Endothelial cell of umbilical vein (primary cell): ENCODE measurements around the gene WIPI1. TPM values are rescaled to one million over a fixed set of nuclear protein-coding genes. Genes with fewer than 3 reads are reported as not detected.

ENCODE experiments used
- BruUV-seq: library from RNA; stranded (reverse); fragments of 400-500 nt; replicated peaks from 2 replicates; lab custom pipeline; 2021; lab: Mats Ljungman, UMichigan
- CTCF ChIA-PET: fragments of 300-600, 350-600 bp; sonication (Branson Sonifier 250); formaldehyde crosslinking; loops from one replicate; lab custom pipeline; 2021; ENCODE audit warnings: antibody characterized with exemption, inconsistent platforms; lab: Charles Lee
- POLR2A ChIA-PET: fragments of 300-600, 350-600 bp; sonication (Branson Sonifier 250); formaldehyde crosslinking; loops from one replicate; lab custom pipeline; 2021; ENCODE audit warnings: antibody characterized with exemption, inconsistent platforms; lab: Charles Lee
- DNase-seq: peaks from one replicate; pipeline ENCODE4 v3.0.0-alpha.2; 2011; ENCODE audit warnings: low read depth, low spot score
- FAIRE-seq: peaks from 2 replicates; lab custom pipeline; 2011; peaks lifted over from hg19 to GRCh38; lab: Jason Lieb, UNC
- H2AFZ ChIP-seq: 2 replicates; pipeline ENCODE4 v1.6.0; 2012; ENCODE audit warnings: low read depth, low read length, control low read depth, inconsistent platforms
- H3K27ac ChIP-seq: 2 replicates; pipeline ENCODE4 v1.5.1; 2011; ENCODE audit warnings: low read depth, mild to moderate bottlenecking, control low read depth, low read length, moderate library complexity; ENCODE audit not compliant: insufficient read depth
- H3K27me3 ChIP-seq, 2 experiments: 2 replicates each; pipeline versions ENCODE4 v1.6.0 to v1.6.1; 2011; ENCODE audit warnings: low read length in 2 of 2, mixed read lengths in 1 of 2; ENCODE audit not compliant: control insufficient read depth in 2 of 2, insufficient read depth in 2 of 2
- H3K36me3 ChIP-seq, 2 experiments: 2 replicates in 1 of 2; 3 replicates in 1 of 2; pipeline ENCODE4 v1.5.1; 2011; ENCODE audit warnings: low read length in 2 of 2, mild to moderate bottlenecking in 1 of 2, moderate library complexity in 1 of 2; ENCODE audit not compliant: control insufficient read depth in 2 of 2, insufficient read depth in 2 of 2; ENCODE audit errors: extremely low read depth in 1 of 2
- H3K4me1 ChIP-seq: 3 replicates; pipeline ENCODE4 v1.5.1; 2011; ENCODE audit warnings: mild to moderate bottlenecking, low read length; ENCODE audit not compliant: control insufficient read depth, insufficient read depth; ENCODE audit errors: extremely low read depth
- H3K4me2 ChIP-seq: 2 replicates; pipeline ENCODE4 v1.6.1; 2011; ENCODE audit warnings: low read length, control low read depth, mixed read lengths; ENCODE audit not compliant: insufficient read depth
- H3K4me3 ChIP-seq, 3 experiments: fragments of 200-600 bp in 1 of 3; sonication (generic), shearing (Covaris generic) in 1 of 3; replicated peaks in 1 of 3; 2 replicates each; pipeline ENCODE4 v1.5.1; 2011 to 2016; ENCODE audit warnings: control low read depth in 3 of 3, low read length in 3 of 3, mild to moderate bottlenecking in 2 of 3, inconsistent platforms in 1 of 3, low read depth in 1 of 3, moderate library complexity in 1 of 3; ENCODE audit not compliant: insufficient read depth in 1 of 3
- H3K79me2 ChIP-seq: 2 replicates; pipeline ENCODE4 v1.6.0; 2012; ENCODE audit warnings: low read length, inconsistent platforms; ENCODE audit not compliant: control insufficient read depth, insufficient read depth
- H3K9ac ChIP-seq: replicated peaks from 2 replicates; pipeline ENCODE3; 2011; ENCODE audit warnings: low read length, control low read depth; ENCODE audit not compliant: insufficient read depth; ENCODE audit errors: extremely low read depth
- H3K9me1 ChIP-seq: replicated peaks from 3 replicates; pipeline ENCODE4 v1.6.0; 2011; ENCODE audit warnings: mild to moderate bottlenecking, low read length; ENCODE audit not compliant: control insufficient read depth, insufficient read depth; ENCODE audit errors: extremely low read depth
- H3K9me3 ChIP-seq: replicated peaks from 2 replicates; pipeline ENCODE4 v1.5.1; 2012; ENCODE audit warnings: low read length, inconsistent platforms; ENCODE audit not compliant: control insufficient read depth, insufficient read depth
- H4K20me1 ChIP-seq: replicated peaks from 2 replicates; pipeline ENCODE3; 2011; ENCODE audit warnings: mild to moderate bottlenecking, low read length; ENCODE audit not compliant: control insufficient read depth, insufficient read depth; ENCODE audit errors: extremely low read depth
- CTCF ChIP-seq, 2 donors: IDR thresholded peaks; 1 replicate in 1 of 2; 2 replicates in 1 of 2; pipeline ENCODE4 v1.5.1; 2011; ENCODE audit warnings: low read length in 2 of 2, mild to moderate bottlenecking in 2 of 2, moderate library complexity in 2 of 2, control low read depth in 1 of 2, inconsistent platforms in 1 of 2, low read depth in 1 of 2; ENCODE audit not compliant: insufficient read depth in 1 of 2; ENCODE audit errors: extremely low read depth in 1 of 2
- EZH2 ChIP-seq: IDR thresholded peaks from 2 replicates; pipeline ENCODE4 v1.6.1; 2012; ENCODE audit warnings: borderline replicate concordance, low read depth, mild to moderate bottlenecking, moderate library complexity, low read length, inconsistent platforms; ENCODE audit not compliant: severe bottlenecking
- FOS ChIP-seq: IDR thresholded peaks from 2 replicates; pipeline ENCODE4 v1.6.1; 2011; ENCODE audit warnings: mild to moderate bottlenecking, low read length, moderate library complexity, borderline replicate concordance; ENCODE audit not compliant: insufficient read depth
- GATA2 ChIP-seq: IDR thresholded peaks from 2 replicates; pipeline ENCODE4 v1.7.0; 2011; ENCODE audit warnings: low read depth, mild to moderate bottlenecking, moderate library complexity, mixed read lengths, low read length; ENCODE audit not compliant: insufficient read length, insufficient read depth
- JUN ChIP-seq: IDR thresholded peaks from 2 replicates; pipeline ENCODE4 v1.6.1; 2011; ENCODE audit warnings: borderline replicate concordance, low read depth; ENCODE audit not compliant: insufficient read length, insufficient read depth
- MAX ChIP-seq: IDR thresholded peaks from 2 replicates; pipeline ENCODE4 v1.6.1; 2011; ENCODE audit not compliant: insufficient read depth, insufficient read length
- MYC ChIP-seq: IDR thresholded peaks from one replicate; pipeline ENCODE4 v1.6.1; 2011; ENCODE audit warnings: mild to moderate bottlenecking, low read depth, low read length
- POLR2A ChIP-seq: IDR thresholded peaks from 2 replicates; pipeline ENCODE4 v1.6.1; 2012; ENCODE audit warnings: low read depth, mild to moderate bottlenecking, control low read depth, low read length
- POLR2AphosphoS5 ChIP-seq: IDR thresholded peaks from 2 replicates; pipeline ENCODE4 v1.6.1; 2012; ENCODE audit warnings: low read depth, mild to moderate bottlenecking, control low read depth, low read length, moderate library complexity; ENCODE audit not compliant: insufficient read depth
- dilution Hi-C: fragments of 300-500 bp; cut with MboI; formaldehyde crosslinking; loops from one replicate; pipeline ENCODE4 v1.15.0; 2019; ENCODE audit warnings: low sequenced_read_pairs; ENCODE audit not compliant: extremely low pct_ligation_motif_present
- intact Hi-C: fragments of 100-400 bp; cut with micrococcal nuclease; formaldehyde crosslinking; loops from one replicate; pipeline ENCODE4 v1.10.0; 2022
- polyA plus RNA-seq, 4 experiments: library from polyadenylated mRNA; depleted of rRNA in 3 of 4; stranded (reverse) in 3 of 4; unstranded in 1 of 4; fragments of >200 nt; gene quantifications; 2 replicates each; pipeline versions ENCODE4 v1.2.1 to v1.2.3, GENCODE V29; 2011 to 2012; ENCODE audit warnings: missing spikeins in 1 of 4
- total RNA-seq: library from RNA; stranded (reverse); gene quantifications from 2 replicates; pipeline ENCODE4 v1.2.3, GENCODE V29; 2021

WIPI1 gene
- total and polyA plus RNA-seq, 2 donors (not counting 3 experiments of a cell fraction or from before 2014, with no cell fraction given): 49.9 to 70.3 TPM

GRCh38 chr17:68484458-68484857, 27.2 kb upstream of the WIPI1 start:
- CTCF ChIA-PET: interaction anchor here (1.0 kb wide), 1 partner anchor 14 kb away, joined by 3 read pairs; no protein-coding TSS in a partner anchor
- Histone ChIP-seq H3K9ac (no peak overlapping the region), H3K27ac (no peak overlapping the region), H3K36me3 (no peaks in the 10 kb centered on the region), H3K9me1 (no peaks in the 10 kb centered on the region), H2AFZ (no peak overlapping the region), H3K4me1 (no peaks in the 10 kb centered on the region), H3K9me3 (no peaks in the 10 kb centered on the region), H3K79me2 (no peaks in the 10 kb centered on the region), H4K20me1 (no peaks in the 10 kb centered on the region), H3K27me3 (peaks cover 18 to 27% of the 10 kb centered on the region in 2 experiments), H3K4me3 (no peak overlapping the region), H3K4me2 (no peak overlapping the region)
- no TSS peak for BruUV-seq
- dilution Hi-C loops: no loop called here
- no peak for TF ChIP-seq GATA2
- TF ChIP-seq MYC: no peak
- no peak for TF ChIP-seq MAX
- TF ChIP-seq JUN: no peak
- TF ChIP-seq POLR2AphosphoS5: no peak
- TF ChIP-seq POLR2A: no peak
- TF ChIP-seq CTCF (IDR thresholded peaks at IDR 0.05; ENCODE audit: extremely low read depth in 1 of 2, insufficient read depth in 1 of 2, low read depth in 1 of 2, low read length in 2 of 2): no peak
- TF ChIP-seq FOS: no peak
- TF ChIP-seq EZH2: no peak
- intact Hi-C loops: no loop called here
- FAIRE-seq (no peak), DNase-seq (no peak)
- POLR2A ChIA-PET: no interaction called here
